HG03196 (cell line): ENCODE results near the gene RAB4A.

Experiments
- ATAC-seq: cut with Tn5 transposase; IDR thresholded peaks from one replicate; pipeline ENCODE4 v1.9.1; 2021; ENCODE audit not compliant: unreplicated experiment

The RAB4A gene, protein sequence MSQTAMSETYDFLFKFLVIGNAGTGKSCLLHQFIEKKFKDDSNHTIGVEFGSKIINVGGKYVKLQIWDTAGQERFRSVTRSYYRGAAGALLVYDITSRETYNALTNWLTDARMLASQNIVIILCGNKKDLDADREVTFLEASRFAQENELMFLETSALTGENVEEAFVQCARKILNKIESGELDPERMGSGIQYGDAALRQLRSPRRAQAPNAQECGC

DNA sequence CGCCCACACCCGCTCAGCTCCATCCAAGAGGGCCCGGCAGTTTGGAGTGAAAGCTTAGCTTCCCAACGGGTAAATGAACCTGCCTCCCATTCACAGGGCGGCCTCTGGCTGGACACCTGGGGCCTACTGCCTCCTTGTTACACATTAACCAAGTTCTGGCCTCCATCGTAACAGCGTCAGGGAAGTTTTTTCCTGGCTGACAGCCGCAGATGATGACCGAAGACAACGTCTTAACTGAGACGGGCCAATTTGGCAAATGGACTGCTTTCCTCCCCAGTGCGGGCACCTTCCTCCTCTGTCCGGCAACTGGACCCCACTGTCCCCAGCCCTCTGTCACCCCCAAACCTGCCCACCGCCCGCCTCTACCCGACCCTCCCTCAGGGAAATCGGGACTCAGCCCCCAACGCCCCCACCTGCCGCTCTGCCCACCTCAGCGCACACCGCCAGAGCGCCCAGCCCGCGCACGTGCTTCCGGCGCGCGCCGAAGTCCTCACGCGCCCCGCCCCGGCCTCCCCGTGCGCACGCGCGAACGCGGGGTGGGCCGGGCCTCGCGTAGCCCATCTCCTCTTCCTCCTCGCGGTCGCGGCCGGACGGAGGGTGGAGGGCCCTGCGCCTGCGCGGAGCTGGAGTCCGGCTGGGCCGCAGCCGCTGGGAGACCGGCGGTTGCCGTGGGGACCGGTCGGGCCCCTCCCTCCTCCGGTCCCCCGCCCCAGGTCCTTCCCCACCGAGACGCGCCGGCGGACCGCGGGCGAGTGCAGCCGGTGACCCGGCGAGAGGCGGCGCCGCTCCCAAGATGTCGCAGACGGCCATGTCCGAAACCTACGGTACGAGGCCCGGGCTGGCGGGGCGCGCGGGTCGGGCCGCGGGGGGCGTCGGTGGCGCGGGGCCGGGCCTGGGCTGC is at the start of gene RAB4A:
Gene RAB4A (plus strand): TSS at position 565 of the 901 bp plus-strand sequence. CDS start 229 bp downstream, at position 794.
- peak; percentile 82 for ATAC-seq

DNA sequence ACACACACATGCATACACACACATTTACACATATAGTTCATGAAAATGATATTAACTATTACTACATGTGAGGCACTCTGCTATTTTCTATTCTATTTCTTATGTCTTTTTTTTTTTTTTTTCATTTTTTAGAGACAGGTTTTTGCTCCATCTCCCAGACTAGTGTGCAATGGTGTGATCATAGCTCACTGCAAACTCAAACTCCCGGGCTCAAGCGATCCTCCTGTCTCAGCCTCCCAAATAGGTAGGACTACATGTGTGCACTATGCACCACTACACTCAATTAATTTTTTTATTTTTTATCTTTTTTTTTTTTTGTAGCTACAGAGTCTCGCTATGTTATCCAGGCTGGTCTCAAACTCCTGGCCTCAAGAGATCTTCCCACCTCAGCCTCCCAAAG is 48.8 kb upstream of the RAB4A start:
- ATAC-seq, result no peak

DNA sequence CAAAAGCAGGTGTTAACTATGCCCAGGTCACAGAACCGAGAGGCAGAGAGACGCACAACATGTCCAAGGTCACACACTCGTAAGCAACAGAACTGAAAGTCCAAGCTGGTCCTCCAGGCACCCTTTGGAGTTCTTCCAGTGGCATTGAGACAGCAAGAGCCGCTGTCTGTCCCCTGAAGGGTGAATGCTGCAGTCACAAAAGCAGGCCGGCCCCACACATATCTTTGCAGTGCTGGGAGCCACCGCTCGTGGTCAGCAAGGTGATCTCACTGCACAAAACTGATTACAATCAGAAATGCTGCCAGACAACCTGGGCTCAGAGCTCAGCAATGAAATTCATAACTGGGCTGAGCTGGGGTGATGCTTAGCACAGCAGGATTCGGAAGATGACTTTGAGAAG is 47.4 kb upstream of the RAB4A start:
- no peak for ATAC-seq

DNA sequence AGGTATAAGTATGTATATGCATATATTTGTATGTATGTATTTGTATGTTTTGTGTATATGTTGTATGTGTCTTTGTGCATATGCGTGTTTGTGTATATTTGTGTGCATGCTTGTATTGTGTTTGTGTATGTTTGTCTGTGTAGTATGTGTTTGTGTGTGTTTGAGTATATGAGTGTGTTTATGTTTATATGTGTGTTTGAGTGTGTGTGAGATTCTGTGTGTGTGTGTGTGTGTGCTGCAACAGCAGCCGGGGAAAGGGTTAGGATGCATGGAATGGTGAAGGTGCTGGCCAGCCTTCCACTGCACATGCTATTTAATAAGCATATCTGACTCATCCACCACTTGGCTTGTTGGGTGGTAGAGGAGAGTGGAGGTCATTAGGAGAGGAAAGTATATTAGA is 46.6 kb upstream of the RAB4A start:
- no peak for ATAC-seq

DNA sequence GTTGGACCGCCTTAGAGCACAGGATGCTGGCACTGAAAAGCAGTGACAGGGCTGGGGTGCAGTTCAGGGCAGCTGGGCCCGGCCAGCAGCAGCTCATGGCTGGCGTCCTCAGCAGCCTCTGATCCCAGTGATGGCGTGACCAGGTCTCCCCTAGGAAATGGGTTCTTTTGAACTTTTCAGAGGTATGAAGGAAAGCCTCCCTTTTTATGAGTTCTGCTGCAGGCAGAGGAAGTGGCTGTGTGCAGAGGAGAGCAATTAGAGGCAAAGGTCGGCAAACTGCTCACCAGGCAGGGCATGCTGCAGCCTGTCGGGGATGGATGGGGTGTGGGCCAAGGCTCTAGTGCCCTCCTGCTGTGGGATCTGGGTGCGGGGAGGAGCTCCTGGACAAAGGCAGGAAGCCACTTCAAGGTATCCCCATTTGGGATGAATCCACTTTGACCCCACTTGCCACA is 45.6 kb upstream of the RAB4A start:
- no peak for ATAC-seq

DNA sequence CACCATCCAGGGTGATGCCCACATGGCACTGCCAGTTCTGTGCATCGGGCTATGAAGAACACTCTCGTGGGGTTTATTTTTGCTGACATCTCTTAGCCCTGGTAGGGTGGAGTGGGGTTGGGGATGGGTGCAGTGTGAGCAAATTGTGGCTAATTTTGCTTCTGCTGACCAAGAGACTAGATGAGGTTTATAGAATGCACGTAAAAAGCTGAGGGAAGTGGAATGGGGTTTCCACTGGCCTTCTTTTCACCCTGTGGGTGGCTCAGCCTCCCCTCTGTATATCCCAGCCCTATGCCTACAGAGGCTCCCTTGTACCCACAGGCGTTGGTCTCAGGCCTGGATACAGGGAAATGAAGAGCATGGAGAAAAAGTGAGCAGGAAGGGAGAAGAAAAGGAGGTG is 44.1 kb upstream of the RAB4A start:
- ATAC-seq, result no peak

DNA sequence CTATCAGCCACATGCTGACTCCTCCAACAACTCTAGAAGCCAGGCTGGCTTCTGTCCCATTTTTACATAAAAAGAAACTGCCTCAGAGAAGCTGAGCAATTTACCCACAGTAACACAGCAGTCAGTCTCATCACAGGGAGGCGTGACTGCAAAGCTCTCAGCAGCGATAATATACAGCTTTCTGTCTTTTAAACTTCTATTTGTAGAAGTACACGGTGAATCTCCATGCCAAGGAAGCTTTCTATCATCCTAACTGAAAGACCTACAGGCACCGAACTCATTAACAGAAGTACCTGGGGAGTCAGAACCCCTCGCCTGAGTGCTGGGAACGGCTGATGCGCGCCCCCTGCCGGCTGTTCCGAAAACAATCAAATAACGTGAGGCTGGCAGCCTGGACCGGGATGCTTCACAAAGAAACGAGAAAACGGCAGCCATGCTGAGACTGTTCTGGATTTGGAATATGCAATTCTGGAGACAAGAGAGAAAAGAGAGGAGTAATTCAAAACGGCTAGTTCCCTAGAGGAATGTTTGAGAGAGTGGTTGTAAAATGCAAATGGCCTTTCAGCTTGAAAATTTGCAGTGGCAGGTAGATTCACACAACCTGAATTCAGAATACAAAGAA is 43.5 kb upstream of the RAB4A start:
- no peak for ATAC-seq

DNA sequence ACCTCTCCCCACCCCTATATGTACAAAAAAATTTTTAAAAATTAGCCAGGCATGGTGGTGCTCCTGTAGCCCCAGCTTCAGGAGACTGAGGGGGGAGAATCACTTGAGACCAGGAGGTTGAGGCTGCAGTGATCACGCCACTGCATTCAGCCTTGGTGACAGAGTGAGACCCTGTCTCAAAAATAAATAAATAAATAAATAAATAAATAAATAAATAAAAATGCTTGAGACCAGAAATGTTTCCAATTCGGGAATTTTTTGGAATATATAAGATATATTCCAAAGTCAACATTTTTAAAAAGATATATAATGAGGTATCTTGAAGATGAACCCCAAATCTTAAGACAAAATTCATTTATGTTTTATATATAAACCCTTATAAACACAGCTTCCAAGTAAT is 42.4 kb upstream of the RAB4A start:
- no peak for ATAC-seq

DNA sequence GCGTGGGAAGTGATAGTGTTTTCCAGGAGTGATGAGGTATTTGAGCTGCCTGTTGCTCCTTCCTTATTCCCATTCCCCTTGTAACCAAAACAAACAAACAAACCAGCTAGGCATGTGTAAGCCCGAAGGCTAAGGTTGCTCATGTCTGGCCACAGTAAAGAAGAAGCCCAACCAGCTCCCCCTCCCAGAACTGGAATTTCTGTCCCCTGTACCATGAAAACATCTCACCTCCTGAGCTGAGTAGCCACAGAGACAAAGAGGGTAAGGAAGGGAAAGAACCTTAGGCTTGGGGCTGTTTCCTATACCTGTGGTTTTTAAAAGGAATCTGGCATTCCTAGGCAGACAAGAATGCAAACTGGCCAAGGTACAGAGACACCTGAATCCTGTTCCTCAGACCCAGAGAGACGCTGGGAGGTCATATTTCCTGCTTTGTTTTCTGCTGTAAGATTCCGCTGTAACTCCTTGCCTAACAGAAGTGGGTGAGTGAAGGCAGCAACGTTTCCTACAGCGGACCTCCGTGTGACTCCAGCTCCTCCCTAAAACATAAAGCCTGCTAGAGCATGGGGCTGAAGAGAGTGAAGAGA is 41.7 kb upstream of the RAB4A start:
- no peak for ATAC-seq

DNA sequence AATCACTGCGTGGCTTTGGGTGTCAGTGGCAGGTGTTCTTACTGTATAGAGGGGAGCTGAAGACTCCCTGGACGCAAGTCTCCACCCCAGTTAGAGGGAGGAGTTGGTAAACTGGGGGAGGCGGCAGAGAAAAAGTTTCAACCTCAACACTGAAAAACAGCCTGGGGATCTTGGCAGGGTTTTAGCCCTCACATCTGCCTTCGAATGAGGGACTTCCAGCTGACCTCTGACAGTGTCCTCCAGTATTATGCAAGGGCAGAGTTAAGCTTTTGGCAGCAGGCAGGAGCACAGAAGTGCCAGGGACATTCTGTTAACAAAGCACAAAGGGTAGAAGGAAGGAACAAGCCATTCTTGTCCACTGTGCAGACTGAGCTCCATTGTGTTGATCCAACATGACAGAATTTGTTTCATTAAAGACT is 41.2 kb upstream of the RAB4A start:
- ATAC-seq, result no peak

DNA sequence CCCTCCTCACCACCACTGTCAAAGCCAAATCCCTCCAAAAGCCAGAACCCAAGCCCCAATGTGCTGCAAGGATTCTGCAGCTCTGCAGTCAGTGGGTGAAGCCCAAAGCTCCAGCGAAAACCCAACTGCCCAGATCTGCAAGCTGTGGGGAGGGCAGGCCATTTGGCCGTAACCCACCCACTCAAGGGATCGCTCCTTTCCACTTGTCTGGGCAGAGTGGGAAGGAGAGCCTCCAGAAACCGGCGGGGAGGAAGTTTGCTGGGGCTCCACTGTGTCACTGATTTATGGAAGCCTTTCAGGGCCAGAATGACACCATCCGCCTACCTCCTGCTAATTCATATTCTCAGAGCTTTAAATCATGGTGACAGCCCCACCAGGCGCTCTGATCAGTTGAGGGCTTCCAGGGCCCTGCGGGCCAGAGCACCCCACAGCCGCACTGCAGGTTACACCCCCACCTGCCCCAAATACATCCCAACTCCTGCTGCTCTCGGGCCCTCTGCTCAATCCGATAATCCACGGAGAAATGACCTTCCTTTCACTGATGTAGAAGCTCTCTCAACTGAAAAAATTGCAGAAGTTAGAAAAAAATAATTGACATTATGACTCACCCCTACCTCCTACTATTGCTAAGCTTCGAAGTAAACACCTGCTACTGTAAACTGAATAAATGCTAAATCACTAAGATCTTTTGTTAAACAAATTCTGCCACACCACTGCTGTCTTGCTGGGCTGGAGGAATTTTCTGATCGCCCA is 40.6 kb upstream of the RAB4A start:
- no peak for ATAC-seq

DNA sequence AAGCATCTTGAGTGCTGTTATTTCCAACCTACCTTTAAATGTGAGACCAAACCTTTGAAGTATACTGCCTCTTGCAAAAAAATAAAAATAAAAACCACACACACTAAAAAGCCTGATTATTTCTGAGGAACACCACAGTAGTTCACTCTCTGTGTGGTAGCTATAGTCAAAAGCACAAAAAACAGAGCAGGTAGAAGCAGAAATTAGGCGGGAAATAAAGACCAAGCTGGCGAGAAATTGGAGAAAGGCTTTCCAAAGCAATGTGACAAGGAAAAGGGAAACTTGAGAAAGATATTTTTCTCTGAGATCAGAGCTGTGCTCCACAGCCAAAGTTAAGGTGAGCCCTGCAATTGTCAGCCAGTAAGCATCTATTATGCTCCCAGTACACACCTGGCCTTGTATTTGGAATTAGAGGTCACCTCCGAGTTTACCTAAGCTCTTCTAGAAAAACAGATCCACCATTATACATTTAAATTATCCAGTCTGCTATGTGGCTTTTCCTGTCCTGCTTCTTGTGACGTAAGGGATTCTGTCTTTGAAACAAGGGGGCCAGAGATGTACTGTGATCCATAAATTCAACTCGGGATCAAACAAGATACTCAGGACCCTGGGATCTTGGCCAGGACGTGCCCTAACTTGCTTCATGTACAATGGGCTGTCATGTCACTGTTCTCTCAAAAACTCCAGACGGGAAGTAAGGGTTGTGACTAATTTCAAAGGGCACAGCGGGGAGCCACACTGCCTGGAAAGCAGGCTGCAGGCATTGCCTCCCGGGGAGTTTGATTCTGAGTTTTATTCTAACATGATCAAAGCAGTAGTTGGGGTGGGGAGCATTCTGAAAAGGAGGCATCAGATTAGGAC is 39.8 kb upstream of the RAB4A start:
- no peak for ATAC-seq

DNA sequence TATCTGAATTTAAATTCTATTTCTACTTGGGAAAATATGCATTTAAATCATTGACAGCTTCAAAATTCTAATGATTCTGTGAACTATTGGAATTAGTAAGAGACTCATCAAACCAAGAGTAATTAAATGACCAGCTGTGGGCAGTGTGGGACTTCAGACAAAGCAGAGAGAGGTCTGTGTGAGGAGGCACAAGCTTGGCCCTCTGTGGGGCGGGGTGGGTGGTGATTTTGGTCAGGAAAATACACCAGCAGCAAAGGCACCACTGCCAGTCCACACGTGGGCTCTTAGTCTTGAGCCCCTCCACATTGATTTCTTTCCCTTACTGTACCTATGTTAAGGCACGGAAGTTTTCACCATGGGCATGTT is 39.2 kb upstream of the RAB4A start:
- ATAC-seq, result no peak

DNA sequence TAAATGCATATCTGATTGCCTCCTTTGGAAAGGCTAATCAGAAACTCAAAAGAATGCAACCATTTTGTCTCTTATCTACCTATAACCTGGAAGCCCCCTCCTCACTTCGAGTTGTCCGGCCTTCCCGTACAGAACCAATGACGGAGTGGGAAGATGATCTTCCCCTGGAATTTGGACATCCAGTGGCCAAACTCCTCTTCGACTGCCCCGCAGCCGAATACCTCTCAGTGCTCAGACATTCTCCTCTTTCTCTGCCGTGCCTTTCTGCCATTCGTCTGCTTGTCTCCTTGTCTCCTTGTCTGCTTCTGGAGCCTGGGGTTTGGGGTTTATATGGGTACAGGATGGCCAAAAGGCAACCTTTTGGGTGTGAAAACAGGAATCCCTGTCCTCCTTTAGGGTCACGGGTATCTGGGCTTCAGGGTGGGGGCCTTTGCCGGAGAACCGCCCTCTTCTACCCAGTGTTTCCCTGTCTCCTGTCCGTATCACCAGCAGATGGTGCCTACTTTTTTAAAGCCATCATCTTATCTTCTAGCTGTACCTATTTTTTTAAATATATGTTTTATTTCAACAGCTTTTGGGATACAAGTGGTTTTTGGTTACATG is 35.9 kb upstream of the RAB4A start:
- no peak for ATAC-seq

DNA sequence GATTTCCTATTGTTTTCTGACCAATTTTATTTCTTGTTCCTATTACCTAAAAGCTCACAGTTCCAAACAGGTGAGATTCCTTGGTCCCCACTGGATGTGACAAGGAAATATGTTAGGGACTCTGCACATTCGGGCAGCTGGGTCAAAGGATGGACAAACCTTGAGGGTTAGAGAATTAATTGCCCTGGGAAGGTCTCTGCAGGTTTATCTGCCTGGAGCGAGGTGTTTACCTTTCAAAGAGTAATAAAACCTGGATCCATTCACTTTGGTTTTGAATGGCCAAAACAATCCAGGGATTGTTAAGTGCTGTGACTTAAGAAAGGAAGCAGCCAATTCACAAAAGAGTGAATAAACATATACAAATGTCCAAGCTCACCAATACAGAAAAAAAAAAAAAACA is 33.6 kb upstream of the RAB4A start:
- no peak for ATAC-seq

DNA sequence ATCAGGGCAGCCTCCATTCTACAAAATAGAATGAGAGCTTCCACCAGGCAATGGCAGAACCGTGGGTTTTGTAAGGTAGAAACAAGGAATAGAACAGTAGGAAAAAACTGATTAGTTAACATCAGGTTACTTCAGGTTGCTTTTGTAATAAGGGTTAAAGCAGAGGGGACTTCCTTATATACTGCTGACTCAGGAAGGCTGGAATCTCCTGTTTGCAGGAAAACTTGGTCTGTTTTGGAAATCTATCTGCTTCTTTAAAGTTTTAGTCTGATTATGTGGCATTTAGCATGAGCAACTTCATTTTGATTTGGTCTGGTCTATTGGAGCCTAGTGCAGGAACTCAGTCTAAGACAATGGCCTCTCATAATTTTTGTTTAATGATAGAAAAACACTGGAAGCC is 32.7 kb upstream of the RAB4A start:
- ATAC-seq, result no peak

DNA sequence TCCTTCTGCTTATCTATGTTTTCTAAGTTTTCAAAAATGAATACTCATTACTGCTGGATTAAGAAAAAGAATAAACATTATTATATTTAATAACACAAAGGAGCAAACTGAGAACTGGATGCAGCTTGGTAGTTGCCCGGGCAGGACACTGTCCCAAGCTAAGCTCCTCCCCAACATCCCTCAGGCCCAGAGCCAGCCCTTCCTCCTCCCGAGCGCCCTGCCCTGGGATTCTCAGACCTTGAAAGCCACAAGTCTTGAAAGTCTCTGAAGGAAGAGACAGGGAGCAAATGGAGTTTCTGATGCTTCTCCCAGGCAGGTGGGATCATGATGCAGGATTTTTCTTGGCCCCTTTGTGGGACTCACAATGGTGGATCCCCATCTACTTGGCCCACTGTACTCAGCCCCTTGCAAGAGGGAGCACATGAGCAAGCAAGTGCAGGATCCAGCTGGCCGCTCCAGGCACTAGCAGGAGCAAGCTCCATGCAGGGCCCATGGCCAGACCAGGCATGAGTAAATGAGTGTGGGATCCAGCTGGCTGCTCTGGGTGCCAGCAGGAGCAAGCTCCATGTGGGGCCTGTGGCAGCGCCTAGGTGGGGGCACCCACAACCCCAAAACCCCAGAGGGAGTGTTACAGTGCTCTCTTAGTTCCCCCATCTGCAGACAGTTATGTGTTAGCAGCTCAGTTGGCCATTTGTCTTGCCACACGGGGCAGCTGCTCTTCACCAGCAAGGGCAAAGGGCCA is 32.1 kb upstream of the RAB4A start:
- no peak for ATAC-seq

DNA sequence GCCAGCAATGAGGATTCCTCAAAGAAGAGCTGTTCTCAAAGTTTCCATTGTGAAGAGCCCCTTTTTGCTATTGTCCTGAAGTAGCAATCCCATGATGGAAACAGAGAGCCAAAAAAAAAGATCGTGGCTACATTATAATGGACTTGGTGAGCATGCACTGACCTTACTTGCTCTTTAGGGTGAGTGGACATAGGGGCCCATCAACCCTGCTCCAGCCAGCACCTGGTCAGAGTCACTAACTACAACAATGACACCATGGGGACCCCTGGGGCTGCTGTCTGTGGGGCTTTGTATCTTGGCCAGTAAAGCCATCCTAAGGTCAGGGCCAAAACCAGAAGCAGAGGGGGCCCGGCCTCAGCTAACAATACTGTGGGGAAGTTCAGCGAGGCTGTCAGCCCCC is 30.4 kb upstream of the RAB4A start:
- no peak for ATAC-seq

DNA sequence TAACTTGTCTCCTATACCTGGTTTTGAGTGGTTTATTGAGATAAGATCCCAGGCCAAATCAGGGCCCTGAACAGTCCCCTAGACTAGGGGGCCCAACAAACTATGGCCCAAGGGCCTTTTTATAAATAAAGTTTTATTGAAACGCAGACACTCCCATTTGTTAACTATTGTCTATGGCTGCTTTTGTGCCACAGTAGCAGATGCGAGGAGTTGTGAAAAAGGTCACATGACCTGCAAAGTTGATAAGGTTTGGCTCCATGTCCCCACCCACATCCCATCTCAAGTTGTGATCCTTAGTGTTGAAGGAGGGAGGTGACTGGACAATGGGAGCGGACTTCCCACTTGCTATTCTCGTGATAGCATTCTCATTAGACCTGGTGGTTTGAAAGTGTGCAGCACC is 29.5 kb upstream of the RAB4A start:
- ATAC-seq, result no peak
